Measurements from ENCODE around the gene CCDC149. TPM values are rescaled to one million over a fixed set of nuclear protein-coding genes. Genes with fewer than 3 reads are reported as not detected.

CCDC149 gene
- total RNA-seq, 1 donor, result 12.3 TPM

- no peak for TF ChIP-seq CTCF (IDR thresholded peaks at IDR 0.05; ENCODE audit: extremely low read depth, low read depth, low read length)
- Histone ChIP-seq H3K4me3 (ENCODE audit: insufficient read depth, low read length) (no peak overlapping the region), H3K36me3 (ENCODE audit: insufficient read depth, low read length) (no peaks in the 10 kb centered on the region), H2AFZ (ENCODE audit: low read length) (no peak overlapping the region), H4K20me1 (ENCODE audit: insufficient read depth, low read length) (no peaks in the 10 kb centered on the region), H3K27me3 (ENCODE audit: insufficient read depth, low read length) (no peaks in the 10 kb centered on the region), H3K79me2 (ENCODE audit: insufficient read depth, low read length) (no peaks in the 10 kb centered on the region), H3K9me3 (ENCODE audit: low read depth, low read length) (no peaks in the 10 kb centered on the region), H3K27ac (ENCODE audit: low read depth, low read length) (no peak overlapping the region), H3K4me1 (ENCODE audit: insufficient read depth, low read length) (no peaks in the 10 kb centered on the region), H3K4me2 (ENCODE audit: insufficient read depth, low read length) (no peak overlapping the region)
- DNase-seq (ENCODE audit: insufficient read length, low spot score, missing footprints), result no peak
These were observed 34.2 kb downstream of the CCDC149 start for GRCh38 chr4:24878636-24879016.

DNA sequence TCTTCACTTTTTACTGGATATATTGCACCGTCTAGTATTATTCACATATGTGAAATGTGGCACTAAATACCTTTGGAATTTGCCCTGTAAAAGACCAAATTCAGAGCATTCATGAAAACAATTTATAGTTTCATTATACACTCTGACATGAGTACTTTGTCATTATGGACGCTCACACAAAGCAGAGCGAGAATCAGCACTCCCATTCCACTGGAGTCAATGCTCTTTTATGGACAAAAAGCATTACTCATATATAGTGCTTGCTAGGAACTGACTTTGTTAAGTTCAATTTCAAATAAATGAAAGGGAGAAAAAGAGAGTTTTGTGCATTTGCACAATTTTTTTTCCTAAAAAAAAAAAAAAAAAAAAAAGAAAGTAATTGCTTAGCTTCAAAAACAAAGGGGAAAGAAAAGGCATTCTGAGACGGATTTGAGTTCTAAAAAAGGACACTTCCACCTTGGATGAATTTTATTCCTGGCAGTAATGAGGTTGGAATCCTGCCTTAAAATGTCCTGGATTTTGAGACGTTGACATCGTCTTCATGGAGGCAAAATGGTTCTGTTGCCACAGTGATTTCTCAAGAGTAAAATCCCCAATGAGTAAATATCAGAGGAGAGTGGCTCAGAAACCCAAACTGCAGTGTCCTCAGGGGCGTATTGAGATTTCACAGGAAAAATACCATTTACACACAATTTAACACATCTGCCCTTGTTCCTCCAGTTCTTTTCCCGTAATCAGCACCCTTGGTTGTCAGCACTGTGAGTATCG, 34.8 kb downstream of the CCDC149 start:
- no peaks in the 10 kb centered on the region for H3K27me3 ChIP-seq (ENCODE audit: insufficient read depth, low read length)
- H2AFZ ChIP-seq (ENCODE audit: low read length), result no peak overlapping the region
- H3K9me3 ChIP-seq (ENCODE audit: low read depth, low read length), result no peaks in the 10 kb centered on the region
- no peaks in the 10 kb centered on the region for H3K4me1 ChIP-seq (ENCODE audit: insufficient read depth, low read length)
- H3K27ac ChIP-seq (ENCODE audit: low read depth, low read length), result no peak overlapping the region
- H3K4me2 ChIP-seq (ENCODE audit: insufficient read depth, low read length), result no peak overlapping the region
- peaks cover 4% of the 10 kb centered on the region for H3K36me3 ChIP-seq (ENCODE audit: insufficient read depth, low read length)
- TF ChIP-seq CTCF (IDR thresholded peaks at IDR 0.05; ENCODE audit: extremely low read depth, low read depth, low read length), result no peak
- peaks cover 2% of the 10 kb centered on the region for H4K20me1 ChIP-seq (ENCODE audit: insufficient read depth, low read length)
- no peaks in the 10 kb centered on the region for H3K79me2 ChIP-seq (ENCODE audit: insufficient read depth, low read length)
- no peak overlapping the region for H3K4me3 ChIP-seq (ENCODE audit: insufficient read depth, low read length)
- no peak for DNase-seq (ENCODE audit: insufficient read length, low spot score, missing footprints)

DNA sequence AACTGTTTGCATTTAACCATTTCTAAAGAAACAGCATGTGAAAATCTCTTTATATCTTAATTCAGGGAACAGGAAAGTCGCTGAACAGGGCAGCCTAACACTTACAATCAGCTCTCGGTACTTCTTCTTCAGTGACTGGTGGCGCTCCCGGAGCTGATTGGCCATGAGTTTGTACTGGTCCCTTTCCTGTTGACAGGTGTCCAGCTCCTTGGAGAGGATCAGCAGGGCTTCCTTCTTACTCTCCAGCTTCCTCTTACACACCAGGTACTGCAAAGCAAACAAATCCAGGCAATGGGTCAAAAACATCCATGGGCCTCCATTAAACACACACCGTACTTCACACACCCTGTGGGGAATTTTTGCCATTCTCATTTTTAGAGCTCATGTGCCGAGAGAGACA, 36.4 kb downstream of the CCDC149 start:
- Histone ChIP-seq H3K4me1 (ENCODE audit: insufficient read depth, low read length) (no peaks in the 10 kb centered on the region), H3K79me2 (ENCODE audit: insufficient read depth, low read length) (no peaks in the 10 kb centered on the region), H3K27me3 (ENCODE audit: insufficient read depth, low read length) (no peaks in the 10 kb centered on the region), H4K20me1 (ENCODE audit: insufficient read depth, low read length) (peaks cover 5% of the 10 kb centered on the region), H3K36me3 (ENCODE audit: insufficient read depth, low read length) (peaks cover 11% of the 10 kb centered on the region), H3K27ac (ENCODE audit: low read depth, low read length) (no peak overlapping the region), H3K9me3 (ENCODE audit: low read depth, low read length) (no peaks in the 10 kb centered on the region), H3K4me2 (ENCODE audit: insufficient read depth, low read length) (no peak overlapping the region), H3K4me3 (ENCODE audit: insufficient read depth, low read length) (no peak overlapping the region), H2AFZ (ENCODE audit: low read length) (no peak overlapping the region)
- no peak for TF ChIP-seq CTCF (IDR thresholded peaks at IDR 0.05; ENCODE audit: extremely low read depth, low read depth, low read length)
- no peak for DNase-seq (ENCODE audit: insufficient read length, low spot score, missing footprints)

DNA sequence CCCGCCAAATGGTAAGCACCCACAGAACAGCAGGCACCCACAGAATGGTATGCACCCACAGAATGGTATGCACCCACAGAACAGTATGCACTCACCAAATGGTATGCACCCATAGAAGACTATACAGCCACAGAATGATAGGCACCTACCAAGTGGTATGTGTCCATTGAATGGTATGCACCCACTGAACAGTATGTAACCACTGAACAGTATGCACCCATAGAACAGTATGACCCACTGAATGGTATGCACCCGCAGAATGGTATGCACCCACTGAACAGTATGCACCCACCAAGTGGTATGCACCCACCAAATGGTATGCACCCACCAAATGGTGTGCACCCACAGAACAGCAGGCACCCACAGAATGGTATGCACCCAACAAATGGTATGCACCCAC, 40.1 kb downstream of the CCDC149 start:
- H4K20me1 ChIP-seq (ENCODE audit: insufficient read depth, low read length), result peaks cover 5% of the 10 kb centered on the region
- no peak for DNase-seq (ENCODE audit: insufficient read length, low spot score, missing footprints)
- no peaks in the 10 kb centered on the region for H3K9me3 ChIP-seq (ENCODE audit: low read depth, low read length)
- no peak overlapping the region for H3K27ac ChIP-seq (ENCODE audit: low read depth, low read length)
- H3K79me2 ChIP-seq (ENCODE audit: insufficient read depth, low read length), result no peaks in the 10 kb centered on the region
- no peak overlapping the region for H3K4me3 ChIP-seq (ENCODE audit: insufficient read depth, low read length)
- H3K4me1 ChIP-seq (ENCODE audit: insufficient read depth, low read length), result no peaks in the 10 kb centered on the region
- H2AFZ ChIP-seq (ENCODE audit: low read length), result no peak overlapping the region
- peaks cover 15% of the 10 kb centered on the region for H3K36me3 ChIP-seq (ENCODE audit: insufficient read depth, low read length)
- TF ChIP-seq CTCF (IDR thresholded peaks at IDR 0.05; ENCODE audit: extremely low read depth, low read depth, low read length), result no peak
- no peak overlapping the region for H3K4me2 ChIP-seq (ENCODE audit: insufficient read depth, low read length)
- no peaks in the 10 kb centered on the region for H3K27me3 ChIP-seq (ENCODE audit: insufficient read depth, low read length)

All from osteoblast (primary cell).